H1 (cell line): ENCODE data around the gene INSIG1.

Source experiments
- EZH2 ChIP-seq: fragments of 200-600 bp; sonication (generic); IDR thresholded peaks from 2 replicates; pipeline ENCODE4 v1.7.1; 2012; ENCODE audit warnings: low read depth, mild to moderate bottlenecking, moderate library complexity, low read length, inconsistent platforms; ENCODE audit not compliant: severe bottlenecking
- MAX ChIP-seq: IDR thresholded peaks from 2 replicates; pipeline ENCODE4 v1.6.1; 2012; ENCODE audit warnings: inconsistent platforms
- POLR2AphosphoS5 ChIP-seq: IDR thresholded peaks from 2 replicates; pipeline ENCODE4 v1.6.1; 2011; ENCODE audit warnings: low read depth, low read length

DNA sequence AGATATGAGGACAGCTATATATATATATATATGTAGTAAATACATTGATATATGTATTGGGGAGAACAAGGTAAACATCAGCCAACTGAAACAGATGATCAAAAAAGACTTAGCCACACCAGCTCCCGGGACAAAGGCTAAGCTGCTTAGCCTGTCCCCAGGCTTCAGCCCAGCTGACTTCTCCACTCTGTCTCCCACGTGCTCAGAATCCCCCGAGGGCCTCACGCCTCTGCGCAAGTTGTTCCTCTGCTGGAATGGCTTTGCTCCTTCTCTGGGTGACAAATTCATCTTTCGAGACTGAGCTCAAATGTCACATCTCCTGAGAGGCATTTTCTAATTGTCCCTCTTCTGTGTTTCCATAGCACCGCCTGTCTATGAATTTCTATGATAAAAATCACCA is 8.6 kb upstream of the INSIG1 start:
- no peak for TF ChIP-seq EZH2
- TF ChIP-seq MAX: peak; percentile 18; the same call in 1 of the 2 replicates
- TF ChIP-seq POLR2AphosphoS5: no peak
